ENCODE measurements around the gene FDXR. TPM values are rescaled to one million over a fixed set of nuclear protein-coding genes. Genes with fewer than 3 reads are reported as not detected.
"Not testable (repeated sequence)": the region's sequence is repeated elsewhere in the genome, so short reads cannot be mapped to it uniquely, and the experiment has no call there.

The FDXR gene
- total RNA-seq, 1 experiment from 2014 or later: 39.7 TPM

DNA sequence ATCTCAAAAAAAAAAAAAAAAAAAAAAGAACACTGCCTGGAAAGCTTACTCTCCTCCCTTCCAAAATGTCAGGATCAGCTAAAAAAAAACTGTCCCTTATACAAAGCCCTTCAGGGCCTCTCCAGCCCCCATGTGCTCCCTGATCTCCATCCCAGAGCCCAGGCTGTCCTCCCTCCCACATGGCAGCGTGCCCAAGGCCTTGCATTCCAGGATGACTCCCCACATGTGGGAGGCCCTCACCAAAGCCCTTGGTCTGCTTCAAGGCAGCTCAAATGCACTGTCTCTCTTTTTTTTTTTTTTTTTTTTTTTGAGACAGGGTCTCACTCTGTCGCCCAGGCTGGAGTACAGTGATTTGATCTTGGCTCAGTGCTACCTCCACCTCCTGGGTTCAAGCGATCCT, 2.3 kb downstream of the FDXR start:
- peaks cover 12% of the 10 kb centered on the region for H3K23me2 ChIP-seq (ENCODE audit: insufficient read length, low read depth, low read length, poor library complexity, severe bottlenecking)
- H3K23ac ChIP-seq (ENCODE audit: insufficient read length, low read depth, low read length): no peak overlapping the region
- Mint-ChIP-seq H3K4me3 (no peak overlapping the region; a peak in 1 of 5 replicates), H3K27me3 (ENCODE audit: low read depth) (no peaks in the 10 kb centered on the region; the same call in 1 of the 2 replicates), H3K9me3 (no peaks in the 10 kb centered on the region), H3K27ac (peak overlapping the region in 2 of 3 experiments; percentile 23 to 98; a peak in 1 of 7 replicates), H3K4me1 (peaks cover 20 to 25% of the 10 kb centered on the region in 2 experiments), H3K36me3 (ENCODE audit: insufficient read depth in 1 of 3, low read depth in 3 of 3) (peaks cover 0 to 17% (median 13%) of the 10 kb centered on the region in 3 experiments; a peak in 4 of 7 replicates)
- H2BK15ac ChIP-seq (ENCODE audit: low read depth, low read length): no peak overlapping the region
- no CpG with 5 or more reads among the region's 3 CpGs for WGBS (ENCODE audit: extremely low coverage, insufficient read length, low lambda C conversion rate)
- no peaks in the 10 kb centered on the region for H3K27me3 ChIP-seq (ENCODE audit: insufficient read depth, low read length)
- 0 out of 2 replicates have a peak, but pooled peaks cover 2% of the 10 kb centered on the region for H3K4me1 ChIP-seq (ENCODE audit: insufficient read depth, low read length)
- no peak overlapping the region for H2BK5ac ChIP-seq (ENCODE audit: insufficient read length, low read length)
- no peak overlapping the region for H3K4ac ChIP-seq (ENCODE audit: low read depth, low read length)
- no peak overlapping the region for H2BK12ac ChIP-seq (ENCODE audit: insufficient read length, low read depth, low read length)
- no peak overlapping the region for H3K4me2 ChIP-seq (ENCODE audit: insufficient read depth, insufficient read length, low read length)
- no peaks in the 10 kb centered on the region for H3K79me2 ChIP-seq (ENCODE audit: insufficient read depth, low read length)
- no peak overlapping the region for H3T11ph ChIP-seq (ENCODE audit: low read length)
- no peak overlapping the region for H3K27ac ChIP-seq (ENCODE audit: insufficient read length, low read depth, low read length)
- DNase-seq: no peak
- H3K79me1 ChIP-seq (ENCODE audit: insufficient read depth, low read depth, low read length, poor library complexity, severe bottlenecking): no peaks in the 10 kb centered on the region
- H2AFZ ChIP-seq (ENCODE audit: low read length): no peak overlapping the region
- H3K9ac ChIP-seq (ENCODE audit: extremely low read depth, insufficient read length, low read length): no peak overlapping the region
- H4K20me1 ChIP-seq (ENCODE audit: control insufficient read depth, insufficient read depth, insufficient read length): no peaks in the 10 kb centered on the region
- H4K91ac ChIP-seq (ENCODE audit: insufficient read length, low read depth, low read length): no peak overlapping the region
- no peak overlapping the region for H4K8ac ChIP-seq (replicated peaks; ENCODE audit: insufficient read length, low read depth, low read length)
- H3K9me3 ChIP-seq (ENCODE audit: control insufficient read depth, low read depth, low read length): no peaks in the 10 kb centered on the region
- H2BK120ac ChIP-seq (ENCODE audit: low read depth, low read length, poor library complexity, severe bottlenecking): no peak overlapping the region
- H3K18ac ChIP-seq (ENCODE audit: insufficient read length, low read depth, low read length): no peak overlapping the region
- TF ChIP-seq, protein P1, sequence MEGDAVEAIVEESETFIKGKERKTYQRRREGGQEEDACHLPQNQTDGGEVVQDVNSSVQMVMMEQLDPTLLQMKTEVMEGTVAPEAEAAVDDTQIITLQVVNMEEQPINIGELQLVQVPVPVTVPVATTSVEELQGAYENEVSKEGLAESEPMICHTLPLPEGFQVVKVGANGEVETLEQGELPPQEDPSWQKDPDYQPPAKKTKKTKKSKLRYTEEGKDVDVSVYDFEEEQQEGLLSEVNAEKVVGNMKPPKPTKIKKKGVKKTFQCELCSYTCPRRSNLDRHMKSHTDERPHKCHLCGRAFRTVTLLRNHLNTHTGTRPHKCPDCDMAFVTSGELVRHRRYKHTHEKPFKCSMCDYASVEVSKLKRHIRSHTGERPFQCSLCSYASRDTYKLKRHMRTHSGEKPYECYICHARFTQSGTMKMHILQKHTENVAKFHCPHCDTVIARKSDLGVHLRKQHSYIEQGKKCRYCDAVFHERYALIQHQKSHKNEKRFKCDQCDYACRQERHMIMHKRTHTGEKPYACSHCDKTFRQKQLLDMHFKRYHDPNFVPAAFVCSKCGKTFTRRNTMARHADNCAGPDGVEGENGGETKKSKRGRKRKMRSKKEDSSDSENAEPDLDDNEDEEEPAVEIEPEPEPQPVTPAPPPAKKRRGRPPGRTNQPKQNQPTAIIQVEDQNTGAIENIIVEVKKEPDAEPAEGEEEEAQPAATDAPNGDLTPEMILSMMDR (conservative IDR thresholded peaks at IDR 0.05): no peak
- H3K56ac ChIP-seq (ENCODE audit: insufficient read length, low read depth, low read length): no peak overlapping the region
- no peak overlapping the region for H2AK5ac ChIP-seq (ENCODE audit: insufficient read length, low read length)
- no peak overlapping the region for H4K5ac ChIP-seq (ENCODE audit: insufficient read length, low read depth, low read length)
- no peak overlapping the region for H3K14ac ChIP-seq (ENCODE audit: insufficient read depth, low read length)
- H2BK20ac ChIP-seq (ENCODE audit: low read depth, low read length, poor library complexity, severe bottlenecking): no peak overlapping the region

DNA sequence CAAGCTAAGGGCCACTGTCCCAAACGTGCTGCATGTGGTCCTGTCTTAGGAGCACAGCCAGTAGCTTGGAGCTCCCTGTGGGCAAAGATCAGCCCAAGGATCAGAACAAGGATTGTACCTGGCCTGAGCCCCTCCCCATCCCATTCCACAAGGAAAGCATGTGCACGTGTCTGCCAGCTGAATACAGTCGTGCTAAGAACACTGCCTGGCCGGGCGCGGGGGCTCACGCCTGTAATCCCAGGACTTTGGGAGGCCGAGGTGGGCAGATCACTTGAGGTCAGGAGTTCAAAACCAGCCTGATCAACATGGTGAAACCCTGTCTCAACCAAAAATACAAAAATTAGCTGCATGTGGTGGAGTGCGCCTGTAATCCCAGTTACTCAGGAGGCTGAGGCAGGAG, 2.8 kb downstream of the FDXR start:
- H3K23ac ChIP-seq (ENCODE audit: insufficient read length, low read depth, low read length); H3K27ac Mint-ChIP-seq: not testable (repeated sequence)
- WGBS (ENCODE audit: extremely low coverage, insufficient read length, low lambda C conversion rate): no CpG with 5 or more reads among the region's 9 CpGs

More for the DNA sequence above, 2.8 kb downstream of the FDXR start:
- not testable (repeated sequence) for H4K8ac ChIP-seq (replicated peaks; ENCODE audit: insufficient read length, low read depth, low read length); H3K18ac ChIP-seq (ENCODE audit: insufficient read length, low read depth, low read length); H3K27me3 ChIP-seq (ENCODE audit: insufficient read depth, low read length); H3K4me1 ChIP-seq (ENCODE audit: insufficient read depth, low read length); H3K4me3 Mint-ChIP-seq; H3K9me3 Mint-ChIP-seq; H3K79me2 ChIP-seq (ENCODE audit: insufficient read depth, low read length); H4K20me1 ChIP-seq (ENCODE audit: control insufficient read depth, insufficient read depth, insufficient read length); H3K4ac ChIP-seq (ENCODE audit: low read depth, low read length); H2BK120ac ChIP-seq (ENCODE audit: low read depth, low read length, poor library complexity, severe bottlenecking); H2AK5ac ChIP-seq (ENCODE audit: insufficient read length, low read length); H3K9ac ChIP-seq (ENCODE audit: extremely low read depth, insufficient read length, low read length); H3K9me3 ChIP-seq (ENCODE audit: control insufficient read depth, low read depth, low read length); DNase-seq; H2BK20ac ChIP-seq (ENCODE audit: low read depth, low read length, poor library complexity, severe bottlenecking); H3K4me2 ChIP-seq (ENCODE audit: insufficient read depth, insufficient read length, low read length); H3T11ph ChIP-seq (ENCODE audit: low read length); H3K27ac ChIP-seq (ENCODE audit: insufficient read length, low read depth, low read length); H3K14ac ChIP-seq (ENCODE audit: insufficient read depth, low read length); H2BK5ac ChIP-seq (ENCODE audit: insufficient read length, low read length); H4K5ac ChIP-seq (ENCODE audit: insufficient read length, low read depth, low read length); H3K27me3 Mint-ChIP-seq (ENCODE audit: low read depth); H2BK15ac ChIP-seq (ENCODE audit: low read depth, low read length); H3K79me1 ChIP-seq (ENCODE audit: insufficient read depth, low read depth, low read length, poor library complexity, severe bottlenecking); H2BK12ac ChIP-seq (ENCODE audit: insufficient read length, low read depth, low read length); H3K56ac ChIP-seq (ENCODE audit: insufficient read length, low read depth, low read length); H2AFZ ChIP-seq (ENCODE audit: low read length); H4K91ac ChIP-seq (ENCODE audit: insufficient read length, low read depth, low read length)
- Mint-ChIP-seq H3K4me1 (peaks cover 22 to 28% of the 10 kb centered on the region in 2 experiments), H3K36me3 (ENCODE audit: insufficient read depth in 1 of 3, low read depth in 3 of 3) (peaks cover 0 to 20% (median 17%) of the 10 kb centered on the region in 3 experiments; a peak in 4 of 7 replicates)
- peaks cover 12% of the 10 kb centered on the region for H3K23me2 ChIP-seq (ENCODE audit: insufficient read length, low read depth, low read length, poor library complexity, severe bottlenecking)

Data from H9 (cell line).